C4-2B (cell line): ENCODE results near the gene FAM13B.

Experiments
- CTCF ChIP-seq: fragments of 450-650 bp; conservative IDR thresholded peaks from 2 replicates; pipeline ENCODE4 v1.5.1; 2017; ENCODE audit warnings: mild to moderate bottlenecking
- ZFX ChIP-seq: fragments of 450-650 bp; IDR thresholded peaks from 2 replicates; pipeline ENCODE4 v1.6.1; 2017

GRCh38 chr5:138028971-138029365, 3.9 kb downstream of the FAM13B start:
- TF ChIP-seq CTCF (no peak), ZFX (no peak)
